ENCODE data around the gene ENTPD8.

The ENTPD8 gene

GRCh38 chr9:137459601-137460362, 18.6 kb upstream of the ENTPD8 start:
- DNase-seq (ENCODE audit: low spot score in 2 of 2): no peak
- Mint-ChIP-seq H3K36me3 (ENCODE audit: insufficient read depth) (peaks cover 5% of the 10 kb centered on the region), H3K9me3 (no peaks in the 10 kb centered on the region), H3K4me3 (peak overlapping the region; percentile 50), H3K27me3 (no peaks in the 10 kb centered on the region), H3K4me1 (peaks cover 13% of the 10 kb centered on the region), H3K27ac (ENCODE audit: low read depth) (peak overlapping the region; percentile 59)
- no peak for ATAC-seq (replicated peaks; ENCODE audit: extremely low read depth, poor library complexity, severe bottlenecking)

- peak within 1 kb of the TSS; percentile 50 for H3K4me3 Mint-ChIP-seq
- H3K9me3 Mint-ChIP-seq: no peaks in the 10 kb centered on the region
- ATAC-seq (replicated peaks; ENCODE audit: extremely low read depth, poor library complexity, severe bottlenecking) (peak; percentile 50), DNase-seq (ENCODE audit: low spot score in 2 of 2) (peak; percentile 92 to 94)
- H3K27me3 Mint-ChIP-seq: no peaks in the 10 kb centered on the region
- peaks cover 13% of the 10 kb centered on the region for H3K4me1 Mint-ChIP-seq
- peak within 1 kb of the TSS; percentile 59 for H3K27ac Mint-ChIP-seq (ENCODE audit: low read depth)
- H3K36me3 Mint-ChIP-seq (ENCODE audit: insufficient read depth): peaks cover 5% of the 10 kb centered on the region
Observed at GRCh38 chr9:137459152-137459600, 18.0 kb upstream of the ENTPD8 start, which contains the start of gene NSMF. NSMF (minus strand) TSS chr9:137459334; CDS start chr9:137459102, 232 bp downstream.

GRCh38 chr9:137458194-137459151, 17.3 kb upstream of the ENTPD8 start:
- no peak for DNase-seq (ENCODE audit: low spot score in 2 of 2)
- Mint-ChIP-seq H3K36me3 (ENCODE audit: insufficient read depth) (peaks cover 5% of the 10 kb centered on the region), H3K9me3 (no peaks in the 10 kb centered on the region), H3K27ac (ENCODE audit: low read depth) (no peak overlapping the region), H3K27me3 (no peaks in the 10 kb centered on the region), H3K4me3 (no peak overlapping the region), H3K4me1 (peaks cover 13% of the 10 kb centered on the region)
- peak; percentile 2 for ATAC-seq (replicated peaks; ENCODE audit: extremely low read depth, poor library complexity, severe bottlenecking)

- Mint-ChIP-seq H3K9me3 (no peaks in the 10 kb centered on the region), H3K4me3 (peak overlapping the region; percentile 45), H3K4me1 (peaks cover 13% of the 10 kb centered on the region), H3K36me3 (ENCODE audit: insufficient read depth) (peaks cover 6% of the 10 kb centered on the region), H3K27ac (ENCODE audit: low read depth) (no peak overlapping the region), H3K27me3 (no peaks in the 10 kb centered on the region)
- DNase-seq (ENCODE audit: low spot score in 2 of 2) (no peak), ATAC-seq (replicated peaks; ENCODE audit: extremely low read depth, poor library complexity, severe bottlenecking) (no peak)
Observed at GRCh38 chr9:137457406-137458193, 16.4 kb upstream of the ENTPD8 start.

GRCh38 chr9:137456864-137457405, 15.8 kb upstream of the ENTPD8 start:
- DNase-seq (ENCODE audit: low spot score in 2 of 2) (no peak), ATAC-seq (replicated peaks; ENCODE audit: extremely low read depth, poor library complexity, severe bottlenecking) (no peak)
- Mint-ChIP-seq H3K9me3 (no peaks in the 10 kb centered on the region), H3K4me3 (no peak overlapping the region), H3K27me3 (no peaks in the 10 kb centered on the region), H3K36me3 (ENCODE audit: insufficient read depth) (peaks cover 8% of the 10 kb centered on the region), H3K4me1 (peaks cover 20% of the 10 kb centered on the region), H3K27ac (ENCODE audit: low read depth) (no peak overlapping the region)

- Mint-ChIP-seq H3K36me3 (ENCODE audit: insufficient read depth) (peaks cover 6% of the 10 kb centered on the region), H3K4me3 (peak overlapping the region; percentile 36), H3K9me3 (no peaks in the 10 kb centered on the region), H3K27ac (ENCODE audit: low read depth) (no peak overlapping the region), H3K4me1 (peaks cover 24% of the 10 kb centered on the region), H3K27me3 (no peaks in the 10 kb centered on the region)
- ATAC-seq (replicated peaks; ENCODE audit: extremely low read depth, poor library complexity, severe bottlenecking) (no peak), DNase-seq (ENCODE audit: low spot score in 2 of 2) (no peak)
Observed at GRCh38 chr9:137456061-137456863, 15.1 kb upstream of the ENTPD8 start.

- DNase-seq (ENCODE audit: low spot score in 2 of 2) (no peak), ATAC-seq (replicated peaks; ENCODE audit: extremely low read depth, poor library complexity, severe bottlenecking) (no peak)
- Mint-ChIP-seq H3K4me3 (peak overlapping the region; percentile 36), H3K9me3 (no peaks in the 10 kb centered on the region), H3K36me3 (ENCODE audit: insufficient read depth) (peaks cover 11% of the 10 kb centered on the region), H3K27me3 (no peaks in the 10 kb centered on the region), H3K4me1 (peaks cover 24% of the 10 kb centered on the region), H3K27ac (ENCODE audit: low read depth) (no peak overlapping the region)
Observed at GRCh38 chr9:137455359-137455991, 14.3 kb upstream of the ENTPD8 start.

GRCh38 chr9:137454597-137455358, 13.6 kb upstream of the ENTPD8 start:
- DNase-seq (ENCODE audit: low spot score in 2 of 2) (no peak), ATAC-seq (replicated peaks; ENCODE audit: extremely low read depth, poor library complexity, severe bottlenecking) (no peak)
- Mint-ChIP-seq H3K27ac (ENCODE audit: low read depth) (no peak overlapping the region), H3K9me3 (no peaks in the 10 kb centered on the region), H3K4me1 (peaks cover 28% of the 10 kb centered on the region), H3K27me3 (no peaks in the 10 kb centered on the region), H3K36me3 (ENCODE audit: insufficient read depth) (peaks cover 17% of the 10 kb centered on the region), H3K4me3 (no peak overlapping the region)

GRCh38 chr9:137454145-137454596, 13.0 kb upstream of the ENTPD8 start:
- Mint-ChIP-seq H3K9me3 (no peaks in the 10 kb centered on the region), H3K4me3 (no peak overlapping the region), H3K4me1 (peaks cover 30% of the 10 kb centered on the region), H3K36me3 (ENCODE audit: insufficient read depth) (peaks cover 18% of the 10 kb centered on the region), H3K27me3 (no peaks in the 10 kb centered on the region), H3K27ac (ENCODE audit: low read depth) (no peak overlapping the region)
- ATAC-seq (replicated peaks; ENCODE audit: extremely low read depth, poor library complexity, severe bottlenecking) (peak; percentile 1), DNase-seq (ENCODE audit: low spot score in 2 of 2) (no peak)

GRCh38 chr9:137453643-137454081, 12.5 kb upstream of the ENTPD8 start:
- DNase-seq (ENCODE audit: low spot score in 2 of 2) (no peak), ATAC-seq (replicated peaks; ENCODE audit: extremely low read depth, poor library complexity, severe bottlenecking) (peak; percentile 33)
- no peaks in the 10 kb centered on the region for H3K9me3 Mint-ChIP-seq
- no peak overlapping the region for H3K27ac Mint-ChIP-seq (ENCODE audit: low read depth)
- H3K4me1 Mint-ChIP-seq: peaks cover 30% of the 10 kb centered on the region
- H3K27me3 Mint-ChIP-seq: no peaks in the 10 kb centered on the region
- H3K36me3 Mint-ChIP-seq (ENCODE audit: insufficient read depth): peaks cover 21% of the 10 kb centered on the region
- H3K4me3 Mint-ChIP-seq: peak overlapping the region; percentile 7
